GM12864 (cell line): ENCODE data around the gene ESRP2.

Experiments used
- DNase-seq: peaks from one replicate; pipeline ENCODE4 v3.0.0-alpha.2; 2011; ENCODE audit warnings: low read depth
- H3K4me3 ChIP-seq: 2 replicates; pipeline ENCODE4 v1.5.1; 2011; ENCODE audit warnings: mild to moderate bottlenecking, low read depth, low read length, control low read depth
- CTCF ChIP-seq: IDR thresholded peaks from 2 replicates; pipeline ENCODE4 v1.5.1; 2011; ENCODE audit warnings: low read depth, mild to moderate bottlenecking, moderate library complexity, low read length, control low read depth, inconsistent platforms; ENCODE audit errors: missing control alignments

The ESRP2 gene

GRCh38 chr16:68234188-68235107 is 1.5 kb downstream of the ESRP2 start:
- no peak for DNase-seq
- no peak for TF ChIP-seq CTCF
- no peak overlapping the region for H3K4me3 ChIP-seq

DNA sequence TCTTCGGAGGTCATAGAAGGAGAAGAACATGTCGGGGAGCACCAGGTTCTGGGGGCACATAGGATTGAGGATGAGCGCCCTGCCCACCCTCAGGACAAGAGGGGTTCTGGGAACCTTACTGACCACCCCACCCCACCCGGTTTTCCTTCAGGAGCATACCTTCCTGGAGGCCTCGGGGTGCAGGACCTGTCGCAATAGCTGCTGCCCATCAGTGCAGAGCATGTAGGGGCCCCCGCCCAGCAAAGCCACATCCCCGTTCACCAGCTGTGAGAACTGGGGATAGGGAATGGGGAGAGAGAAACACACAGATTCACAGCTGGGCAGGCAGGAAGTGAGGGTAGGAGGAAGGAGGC is 2.1 kb downstream of the ESRP2 start:
- H3K4me3 ChIP-seq = no peak overlapping the region
- TF ChIP-seq CTCF = no peak
- DNase-seq = no peak

DNA sequence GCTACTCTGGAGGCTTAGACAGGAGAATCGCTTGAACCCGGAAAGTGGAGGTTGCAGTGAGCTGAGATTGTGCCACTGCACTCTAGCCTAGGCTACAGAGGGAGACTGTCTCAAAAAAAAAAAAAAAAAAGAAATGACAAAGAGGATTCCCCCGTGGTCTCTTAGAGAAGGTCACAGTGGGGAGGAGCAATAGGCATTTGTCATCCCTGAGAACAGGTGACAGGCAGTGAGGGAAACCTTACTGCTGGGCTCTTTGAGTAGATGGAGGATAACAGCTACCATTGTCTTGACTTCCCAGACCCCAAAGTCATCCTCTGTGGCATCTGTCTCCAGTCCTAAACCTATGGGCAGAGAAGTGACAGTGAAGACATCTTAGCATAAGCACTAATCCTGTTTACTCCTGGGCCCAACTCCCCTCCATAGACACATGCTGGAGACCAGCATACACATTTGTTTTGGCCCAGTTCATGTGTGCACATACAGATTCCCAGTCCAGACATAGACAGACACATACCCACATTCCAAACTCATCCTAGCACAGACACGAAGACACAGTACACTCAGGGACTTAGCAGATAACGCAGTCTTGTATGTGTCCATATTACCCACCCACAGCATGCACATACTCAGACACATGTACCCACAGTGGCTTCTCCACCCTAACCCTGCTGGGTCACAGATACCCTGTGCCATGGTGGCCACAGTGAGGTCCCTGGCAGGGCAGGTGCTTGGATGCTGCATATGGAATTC is 2.7 kb downstream of the ESRP2 start:
- TF ChIP-seq CTCF = no peak
- H3K4me3 ChIP-seq = no peak overlapping the region
- DNase-seq = no peak

DNA sequence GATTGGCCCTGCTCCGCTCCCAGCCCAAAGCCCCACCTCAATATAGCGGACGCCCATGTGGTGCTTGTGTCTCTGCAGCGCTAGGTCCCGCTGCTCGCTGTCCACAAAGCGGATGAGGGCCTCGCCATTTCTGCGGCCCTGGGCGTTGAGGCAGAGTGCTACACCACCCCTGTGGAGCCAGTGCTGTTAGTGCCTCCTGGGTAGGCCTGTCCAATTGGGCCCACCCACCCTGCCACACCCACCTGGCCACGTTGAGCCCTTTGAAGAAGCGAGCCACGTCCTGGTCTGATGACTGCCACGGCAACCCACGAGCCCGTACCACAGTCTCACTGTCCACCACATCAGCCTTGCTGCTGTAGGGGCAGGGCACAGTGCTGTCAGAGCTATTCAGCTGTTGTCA is 3.6 kb downstream of the ESRP2 start:
- DNase-seq = no peak
- H3K4me3 ChIP-seq = no peak overlapping the region
- TF ChIP-seq CTCF = no peak

- H3K4me3 ChIP-seq = no peak overlapping the region
- no peak for TF ChIP-seq CTCF
- DNase-seq = no peak
Measured at GRCh38 chr16:68231384-68232136, 4.4 kb downstream of the ESRP2 start.

DNA sequence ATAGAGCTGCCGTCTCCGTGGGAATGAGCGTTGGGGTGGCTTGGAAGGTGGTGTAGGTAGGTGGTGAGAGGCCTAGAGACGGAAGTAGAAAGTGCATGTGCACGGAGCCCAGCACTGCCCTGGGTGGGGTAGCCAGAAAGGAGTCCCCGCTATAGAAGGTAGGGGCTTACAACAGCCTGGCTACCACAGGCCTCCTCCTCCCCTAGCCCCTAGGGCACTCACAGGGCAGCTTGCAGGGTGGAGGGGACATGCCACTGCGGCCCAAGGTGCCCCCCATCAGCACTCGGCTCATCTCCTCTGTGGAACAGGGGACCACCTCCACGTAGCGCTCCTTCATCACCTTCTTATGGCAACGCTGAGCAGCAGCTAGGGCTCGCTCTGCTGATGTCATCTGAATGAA is 5.0 kb downstream of the ESRP2 start:
- no peak for DNase-seq
- TF ChIP-seq CTCF = no peak
- H3K4me3 ChIP-seq = no peak overlapping the region
